Epithelial cell of proximal tubule (primary cell): ENCODE results near the gene TNRC18. TPM values are rescaled to one million over a fixed set of nuclear protein-coding genes. Genes with fewer than 3 reads are reported as not detected.

ENCODE experiments used
- DNase-seq: peaks from one replicate; pipeline ENCODE4 v3.0.0-alpha.2; 2011; ENCODE audit warnings: low read depth
- H3K4me3 ChIP-seq: 2 replicates; pipeline ENCODE4 v1.5.1; 2011; ENCODE audit warnings: low read depth, mild to moderate bottlenecking, low read length
- CTCF ChIP-seq: conservative IDR thresholded peaks from 2 replicates; pipeline ENCODE4 v1.5.1; 2012; ENCODE audit warnings: low read depth, mild to moderate bottlenecking, low read length
- total RNA-seq: library from RNA; depleted of rRNA; stranded (reverse); fragments of >200 nt; gene quantifications from 2 replicates; pipeline ENCODE4 v1.2.3, GENCODE V29; 2015

Gene TNRC18
- total RNA-seq, 1 donor from 2014 or later, result 34.3 TPM

DNA sequence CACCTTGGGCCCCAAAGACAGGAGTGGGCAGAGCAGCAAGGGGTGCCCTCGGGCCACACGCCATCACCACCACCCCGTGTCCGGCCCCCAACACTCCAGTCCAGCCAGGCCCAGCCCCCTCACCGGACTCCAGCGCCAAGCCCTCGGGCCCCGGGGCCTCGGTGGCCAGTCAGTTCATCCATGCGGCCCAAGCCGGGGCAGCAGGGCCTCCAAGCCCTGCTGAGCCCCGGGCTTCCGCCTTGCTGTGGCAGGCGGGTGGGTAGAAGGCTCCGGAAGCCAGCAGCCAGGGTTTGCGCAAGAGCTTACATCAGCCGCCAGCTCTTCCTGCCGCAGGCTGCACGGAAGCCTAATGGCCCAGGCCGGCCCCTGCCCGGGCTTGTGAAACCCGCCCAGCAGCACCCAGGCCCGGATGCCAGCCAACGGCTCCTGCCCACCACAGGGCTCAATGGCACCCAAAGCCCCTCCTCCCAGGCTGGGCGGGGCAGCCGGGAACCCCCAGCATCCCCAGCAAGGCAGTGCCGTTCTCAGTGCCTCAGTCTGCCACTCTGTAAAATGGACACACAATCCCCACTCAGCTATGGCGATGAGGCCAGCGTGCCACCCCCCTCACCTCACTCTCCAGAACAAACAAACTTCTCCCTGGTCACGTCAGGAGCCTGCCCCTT, 26.5 kb downstream of the TNRC18 start:
- no peak overlapping the region for H3K4me3 ChIP-seq

GRCh38 chr7:5396542-5396941, 27.1 kb downstream of the TNRC18 start:
- no peak overlapping the region for H3K4me3 ChIP-seq
- no peak for DNase-seq
- TF ChIP-seq CTCF, result no peak

More for the DNA sequence above, 26.5 kb downstream of the TNRC18 start:
- DNase-seq, result no peak
- no peak for TF ChIP-seq CTCF

- no peak for DNase-seq
- TF ChIP-seq CTCF, result no peak
- no peak overlapping the region for H3K4me3 ChIP-seq
These were observed 28.4 kb downstream of the TNRC18 start for GRCh38 chr7:5395246-5395645.

GRCh38 chr7:5394264-5395105, 29.1 kb downstream of the TNRC18 start:
- TF ChIP-seq CTCF, result no peak
- DNase-seq, result no peak

DNA sequence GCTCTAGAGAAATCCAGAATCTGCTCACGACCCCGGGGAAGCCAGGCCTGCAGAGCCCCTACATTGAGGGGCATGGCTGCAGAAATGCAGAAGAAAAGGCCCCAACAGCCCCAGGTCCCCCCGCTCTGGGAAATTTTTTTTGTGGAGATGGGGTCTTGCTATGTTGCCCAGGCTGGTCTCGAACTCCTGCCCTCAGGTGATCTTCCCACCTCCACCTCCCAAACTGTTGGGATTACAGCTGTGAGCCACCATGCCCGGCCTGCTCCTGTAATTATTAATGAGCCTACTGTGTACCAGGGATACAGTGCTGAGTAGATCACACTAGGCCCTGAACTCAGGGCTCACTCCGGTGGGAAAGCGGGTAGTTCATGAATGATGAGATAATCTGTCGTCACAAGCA, 29.9 kb downstream of the TNRC18 start:
- no peak overlapping the region for H3K4me3 ChIP-seq
- no peak for TF ChIP-seq CTCF
- DNase-seq, result no peak

More at GRCh38 chr7:5394264-5395105, 29.1 kb downstream of the TNRC18 start:
- no peak overlapping the region for H3K4me3 ChIP-seq

DNA sequence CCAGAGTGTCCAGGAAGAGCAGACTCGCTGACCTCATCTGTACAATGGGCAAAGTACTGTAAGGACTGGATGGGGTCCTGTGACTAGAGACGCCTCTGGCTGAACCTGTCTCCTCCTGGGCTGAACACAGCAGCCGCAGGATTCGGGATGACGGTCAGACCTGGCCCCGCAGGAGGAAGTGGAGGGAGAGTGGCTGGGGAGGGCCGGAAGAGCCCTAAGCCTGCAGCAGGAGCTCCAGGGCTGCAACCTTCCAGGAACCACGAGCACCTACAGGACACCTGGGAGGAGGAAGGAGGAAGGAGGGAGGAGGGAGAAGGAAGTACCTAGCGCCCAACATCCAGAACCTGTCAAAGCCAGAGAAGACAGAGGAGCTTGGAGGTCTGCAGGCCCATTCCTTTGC, 30.3 kb downstream of the TNRC18 start:
- no peak for TF ChIP-seq CTCF
- no peak overlapping the region for H3K4me3 ChIP-seq
- no peak for DNase-seq
